Ascending aorta (tissue), 2 donors: ENCODE measurements around the gene ETV6. TPM values are rescaled to one million over a fixed set of nuclear protein-coding genes. Genes with fewer than 3 reads are reported as not detected.

ENCODE experiments used
- DNase-seq, 2 donors: peaks; one replicate each; pipeline ENCODE4 v3.0.0-alpha.2; 2019; ENCODE audit warnings: low spot score in 2 of 2
- H3K27ac ChIP-seq, 2 donors: fragments of 200-600 bp; sonication (generic); one replicate each; pipeline ENCODE4 v1.5.1; 2016 to 2017; ENCODE audit warnings: mild to moderate bottlenecking in 1 of 2
- H3K27me3 ChIP-seq: fragments of 200-600 bp; sonication (generic); one replicate; pipeline ENCODE4 v1.5.1; 2017
- H3K36me3 ChIP-seq, 2 donors: fragments of 200-600 bp; sonication (generic); one replicate each; pipeline ENCODE4 v1.5.1; 2016
- H3K4me1 ChIP-seq, 2 donors: fragments of 200-600 bp; sonication (generic); one replicate each; pipeline ENCODE4 v1.5.1; 2016 to 2017; ENCODE audit warnings: mild to moderate bottlenecking in 1 of 2
- H3K4me3 ChIP-seq, 2 donors: fragments of 200-600 bp; sonication (generic); one replicate each; pipeline ENCODE4 v1.5.1; 2016 to 2017; ENCODE audit warnings: mild to moderate bottlenecking in 1 of 2
- H3K9me3 ChIP-seq, 2 donors: fragments of 200-600 bp; sonication (generic); one replicate each; pipeline ENCODE4 v1.5.1; 2016
- intact Hi-C: fragments of 100-400 bp; cut with DNase I; formaldehyde crosslinking; loops from one replicate; pipeline ENCODE4 v1.15.1; 2023
- total RNA-seq: library from RNA; depleted of rRNA; stranded (reverse); fragments of >200 nt; gene quantifications from one replicate; pipeline ENCODE4 v1.1.0, GENCODE V29; 2016
- TF ChIP-seq, protein P1 (sequence below), 3 experiments: fragments of 200-600 bp in 2 of 3; fragments of 450-650 bp in 1 of 3; sonication (generic) in 2 of 3; IDR thresholded peaks; one replicate each; pipeline ENCODE4 v1.5.1; 2016 to 2019; ENCODE audit warnings: antibody characterized with exemption in 3 of 3, mild to moderate bottlenecking in 1 of 3, moderate library complexity in 1 of 3

The ETV6 gene
- total RNA-seq, 1 donor from 2014 or later = 21.6 TPM

DNA sequence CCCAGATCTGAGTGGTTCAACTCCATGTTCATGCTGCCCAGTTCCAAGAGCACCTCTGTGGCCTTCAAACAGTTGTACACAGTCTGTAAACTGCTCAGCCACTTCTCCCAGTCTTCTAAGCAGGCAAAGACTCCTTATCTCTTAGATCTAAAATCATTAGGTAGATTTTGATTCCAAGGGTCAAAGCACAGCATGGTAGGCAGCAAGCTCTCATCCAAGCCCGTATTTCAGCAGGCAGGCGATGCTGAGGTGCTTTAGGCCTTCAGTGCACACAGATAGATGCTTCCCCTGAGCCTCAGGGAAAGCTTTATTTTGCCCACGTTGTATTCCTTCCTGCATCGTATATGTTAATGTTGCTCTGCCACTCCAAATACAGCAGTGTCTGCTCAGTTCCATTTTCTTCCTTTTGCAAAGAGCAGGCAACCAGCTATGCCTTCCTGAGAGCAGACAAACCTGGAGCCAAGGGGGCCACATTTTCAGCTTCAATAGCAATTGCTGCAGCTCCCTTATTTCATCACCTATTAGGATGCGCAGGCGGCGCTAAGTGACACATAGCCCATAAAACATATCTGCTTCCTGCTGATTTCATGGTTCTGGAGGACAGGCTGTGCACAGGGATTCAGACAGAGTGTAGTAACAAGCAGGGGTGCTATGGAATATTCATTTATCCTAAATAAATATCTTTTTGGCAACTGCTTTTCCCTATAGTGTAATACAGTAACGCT lies 67.5 kb downstream of the ETV6 start:
- H3K4me1 ChIP-seq = peaks cover 5 to 34% of the 10 kb centered on the region in 2 donors

GRCh38 chr12:11717519-11717961 lies 68.1 kb downstream of the ETV6 start:
- H3K4me1 ChIP-seq = peaks cover 4 to 33% of the 10 kb centered on the region in 2 donors
- no peaks in the 10 kb centered on the region for H3K27me3 ChIP-seq
- DNase-seq = no peak
- TF ChIP-seq, protein P1, sequence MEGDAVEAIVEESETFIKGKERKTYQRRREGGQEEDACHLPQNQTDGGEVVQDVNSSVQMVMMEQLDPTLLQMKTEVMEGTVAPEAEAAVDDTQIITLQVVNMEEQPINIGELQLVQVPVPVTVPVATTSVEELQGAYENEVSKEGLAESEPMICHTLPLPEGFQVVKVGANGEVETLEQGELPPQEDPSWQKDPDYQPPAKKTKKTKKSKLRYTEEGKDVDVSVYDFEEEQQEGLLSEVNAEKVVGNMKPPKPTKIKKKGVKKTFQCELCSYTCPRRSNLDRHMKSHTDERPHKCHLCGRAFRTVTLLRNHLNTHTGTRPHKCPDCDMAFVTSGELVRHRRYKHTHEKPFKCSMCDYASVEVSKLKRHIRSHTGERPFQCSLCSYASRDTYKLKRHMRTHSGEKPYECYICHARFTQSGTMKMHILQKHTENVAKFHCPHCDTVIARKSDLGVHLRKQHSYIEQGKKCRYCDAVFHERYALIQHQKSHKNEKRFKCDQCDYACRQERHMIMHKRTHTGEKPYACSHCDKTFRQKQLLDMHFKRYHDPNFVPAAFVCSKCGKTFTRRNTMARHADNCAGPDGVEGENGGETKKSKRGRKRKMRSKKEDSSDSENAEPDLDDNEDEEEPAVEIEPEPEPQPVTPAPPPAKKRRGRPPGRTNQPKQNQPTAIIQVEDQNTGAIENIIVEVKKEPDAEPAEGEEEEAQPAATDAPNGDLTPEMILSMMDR (IDR thresholded peaks at IDR 0.05) = no peak
- H3K4me3 ChIP-seq = no peak overlapping the region
- peaks cover 2 to 8% of the 10 kb centered on the region in 2 donors for H3K36me3 ChIP-seq
- intact Hi-C loops = no loop called here
- no peak overlapping the region for H3K27ac ChIP-seq
- H3K9me3 ChIP-seq = no peaks in the 10 kb centered on the region

More for the DNA sequence above, 67.5 kb downstream of the ETV6 start:
- no peaks in the 10 kb centered on the region for H3K27me3 ChIP-seq
- no peak overlapping the region for H3K4me3 ChIP-seq
- H3K36me3 ChIP-seq = peaks cover 2 to 8% of the 10 kb centered on the region in 2 donors
- no peak overlapping the region for H3K27ac ChIP-seq
- intact Hi-C loops = no loop called here
- no peaks in the 10 kb centered on the region for H3K9me3 ChIP-seq
- no peak for DNase-seq
- TF ChIP-seq, protein P1 (IDR thresholded peaks at IDR 0.05) = no peak

DNA sequence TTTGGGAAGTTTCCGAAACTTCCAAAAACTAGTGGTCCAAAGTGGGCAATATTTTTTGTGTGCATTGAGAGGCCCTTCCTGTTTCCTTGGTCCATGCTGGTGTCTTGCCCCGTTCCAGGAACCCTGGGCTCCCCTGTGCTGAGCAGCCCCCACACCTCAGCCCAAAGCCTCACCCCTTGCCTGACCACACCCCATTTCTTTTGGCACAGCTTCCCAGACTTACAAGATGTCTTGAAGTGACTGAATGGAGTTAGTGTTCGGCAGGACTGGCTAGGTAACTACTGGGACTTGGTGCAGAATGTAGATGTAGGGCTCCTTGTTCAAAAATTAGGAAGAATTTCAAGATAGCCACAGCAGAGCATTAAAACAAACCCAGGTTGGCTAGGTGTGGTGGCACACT lies 68.6 kb downstream of the ETV6 start:
- no peaks in the 10 kb centered on the region for H3K27me3 ChIP-seq
- no peaks in the 10 kb centered on the region for H3K9me3 ChIP-seq
- DNase-seq = no peak
- no peak overlapping the region for H3K4me3 ChIP-seq
- TF ChIP-seq, protein P1 (IDR thresholded peaks at IDR 0.05) = no peak
- H3K27ac ChIP-seq = peak overlapping the region in 1 of 2 donors; percentile 64
- intact Hi-C loops = no loop called here
- H3K4me1 ChIP-seq = peaks cover 4 to 33% of the 10 kb centered on the region in 2 donors
- peaks cover 2 to 8% of the 10 kb centered on the region in 2 donors for H3K36me3 ChIP-seq

DNA sequence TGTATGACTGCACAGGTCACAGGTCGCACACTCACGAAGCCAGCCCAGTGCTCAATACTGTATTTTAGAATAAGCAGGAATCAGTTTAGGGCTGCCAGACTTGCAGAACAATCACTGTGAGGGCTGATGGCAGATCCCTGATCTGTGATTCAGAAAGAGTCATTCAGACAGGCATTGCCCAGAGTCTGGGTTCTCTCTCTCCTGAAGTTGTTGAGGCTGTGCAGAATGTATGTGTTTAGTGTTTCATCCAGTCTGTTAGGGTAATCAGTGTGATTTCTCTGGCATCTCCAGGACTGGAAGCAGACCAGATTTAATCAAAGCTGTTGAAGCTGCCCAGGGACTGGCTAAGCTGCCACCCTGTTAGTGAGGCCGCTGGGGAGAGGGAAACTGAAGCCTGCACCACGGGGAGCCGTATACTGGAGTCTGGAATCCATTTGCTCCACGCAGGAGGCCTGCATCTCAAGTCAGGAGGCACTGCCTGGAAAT lies 69.3 kb downstream of the ETV6 start:
- Histone ChIP-seq H3K27ac (peak overlapping the region; percentile 64 to 72), H3K27me3 (no peaks in the 10 kb centered on the region), H3K36me3 (peaks cover 2 to 8% of the 10 kb centered on the region in 2 donors), H3K4me3 (no peak overlapping the region), H3K9me3 (no peaks in the 10 kb centered on the region), H3K4me1 (peaks cover 4 to 39% of the 10 kb centered on the region in 2 donors)
- intact Hi-C loops = no loop called here
- TF ChIP-seq, protein P1 (IDR thresholded peaks at IDR 0.05) = no peak
- no peak for DNase-seq

DNA sequence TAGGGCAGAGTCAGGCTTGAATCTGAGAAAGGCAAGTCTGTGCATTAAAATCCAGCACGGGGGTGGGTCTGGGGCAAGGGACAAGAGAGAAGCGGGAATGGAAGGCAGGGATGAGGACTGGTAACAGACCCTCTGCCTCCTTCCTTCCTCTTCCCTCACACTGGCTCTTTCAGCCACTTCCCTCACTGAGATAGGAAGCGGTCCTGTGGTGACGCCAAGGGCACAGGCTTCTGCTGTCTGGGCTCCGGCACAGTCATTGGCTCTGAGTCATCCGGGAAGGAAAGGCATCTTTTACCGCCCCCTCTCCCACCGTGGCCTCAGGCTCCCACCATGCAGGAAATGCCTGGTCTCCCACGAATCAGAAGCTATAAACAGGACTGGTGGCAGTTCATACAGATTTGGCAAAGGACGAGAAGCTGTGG lies 70.2 kb downstream of the ETV6 start:
- TF ChIP-seq, protein P1 (IDR thresholded peaks at IDR 0.05) = no peak
- H3K27me3 ChIP-seq = no peaks in the 10 kb centered on the region
- peaks cover 2 to 8% of the 10 kb centered on the region in 2 donors for H3K36me3 ChIP-seq
- peaks cover 4 to 47% of the 10 kb centered on the region in 2 donors for H3K4me1 ChIP-seq
- no peak overlapping the region for H3K4me3 ChIP-seq
- no peaks in the 10 kb centered on the region for H3K9me3 ChIP-seq
- intact Hi-C loops = no loop called here
- peak overlapping the region; percentile 64 to 72 for H3K27ac ChIP-seq
- DNase-seq = peak; percentile 39 to 89
